HepG2 (cell line): ENCODE results near the gene CCDC73. TPM values are rescaled to one million over a fixed set of nuclear protein-coding genes. Genes with fewer than 3 reads are reported as not detected.

Experiments used
- ARNT2 ChIP-seq: sonication (generic); formaldehyde crosslinking; IDR thresholded peaks from 2 replicates; pipeline ENCODE4 v1.8.0; 2022; ENCODE audit warnings: mild to moderate bottlenecking, low read depth, missing genetic modification reagents, moderate library complexity
- ELF3 ChIP-seq: IDR thresholded peaks from 2 replicates; pipeline ENCODE4 v1.6.1; 2016; ENCODE audit warnings: missing genetic modification reagents, missing compliant biosample characterization
- GPN1 ChIP-seq: sonication (generic); formaldehyde crosslinking; IDR thresholded peaks from 2 replicates; pipeline ENCODE4 v1.5.1; 2020; ENCODE audit warnings: missing genetic modification reagents, borderline replicate concordance
- HMG20A ChIP-seq: IDR thresholded peaks from 2 replicates; pipeline ENCODE4 v1.6.1; 2016; ENCODE audit warnings: borderline replicate concordance
- MAFK ChIP-seq, 2 experiments: IDR thresholded peaks in 1 of 2; conservative IDR thresholded peaks in 1 of 2; 2 replicates each; pipeline ENCODE4 v1.6.1; 2011; ENCODE audit warnings: improper control_type of control experiment in 2 of 2, low read length in 2 of 2
- MAZ ChIP-seq, 2 experiments: sonication (generic) in 1 of 2; formaldehyde crosslinking in 1 of 2; IDR thresholded peaks; 2 replicates each; pipeline versions ENCODE4 v1.5.0 to v1.6.1; 2012 to 2020; ENCODE audit warnings: low read depth in 2 of 2, mild to moderate bottlenecking in 2 of 2, borderline replicate concordance in 1 of 2, improper control_type of control experiment in 1 of 2, low read length in 1 of 2, missing genetic modification reagents in 1 of 2, moderate library complexity in 1 of 2
- RFX5 ChIP-seq: IDR thresholded peaks from 2 replicates; pipeline ENCODE4 v1.6.1; 2011; ENCODE audit warnings: low read depth, low read length, improper control_type of control experiment
- SAFB2 ChIP-seq: sonication (generic); formaldehyde crosslinking; IDR thresholded peaks from 2 replicates; pipeline ENCODE4 v1.5.1; 2020; ENCODE audit warnings: missing genetic modification reagents, low read depth, mild to moderate bottlenecking, borderline replicate concordance
- SMAD3 ChIP-seq: sonication (generic); formaldehyde crosslinking; IDR thresholded peaks from 2 replicates; pipeline ENCODE4 v1.4.0; 2020; ENCODE audit warnings: missing genetic modification reagents
- TOE1 ChIP-seq: sonication (generic); formaldehyde crosslinking; IDR thresholded peaks from 2 replicates; pipeline ENCODE4 v1.4.0; 2020; ENCODE audit warnings: mild to moderate bottlenecking, missing genetic modification reagents
- ZBTB8A ChIP-seq: sonication (generic); formaldehyde crosslinking; IDR thresholded peaks from 2 replicates; pipeline ENCODE4 v1.4.0; 2020; ENCODE audit warnings: mild to moderate bottlenecking, low read depth, missing genetic modification reagents, borderline replicate concordance
- ZFAT ChIP-seq: sonication (generic); formaldehyde crosslinking; conservative IDR thresholded peaks from 2 replicates; pipeline ENCODE4 v1.8.1; 2023; ENCODE audit warnings: missing genetic modification reagents, inconsistent platforms
- ZFX ChIP-seq: sonication (generic); formaldehyde crosslinking; IDR thresholded peaks from 2 replicates; pipeline ENCODE4 v1.4.0; 2020; ENCODE audit warnings: mild to moderate bottlenecking, low read depth, missing genetic modification reagents, moderate library complexity
- ZKSCAN1 ChIP-seq: fragments of 150-350 bp; IDR thresholded peaks from 2 replicates; pipeline ENCODE4 v1.6.1; 2014; ENCODE audit warnings: low read length
- ZNF234 ChIP-seq: sonication (generic); formaldehyde crosslinking; conservative IDR thresholded peaks from 2 replicates; pipeline ENCODE4 v1.5.1; 2020; ENCODE audit warnings: mild to moderate bottlenecking, missing genetic modification reagents
- ZNF329 ChIP-seq: sonication (generic); formaldehyde crosslinking; IDR thresholded peaks from 2 replicates; pipeline ENCODE4 v1.9.0; 2021; ENCODE audit warnings: low read depth, mild to moderate bottlenecking, missing genetic modification reagents
- ZNF335 ChIP-seq: sonication (generic); formaldehyde crosslinking; IDR thresholded peaks from 2 replicates; pipeline ENCODE4 v1.4.0; 2020; ENCODE audit warnings: missing genetic modification reagents
- ZNF562 ChIP-seq: sonication (generic); formaldehyde crosslinking; IDR thresholded peaks from 2 replicates; pipeline ENCODE4 v1.8.0; 2022; ENCODE audit warnings: missing genetic modification reagents, borderline replicate concordance
- ZSCAN12 ChIP-seq: sonication (generic); formaldehyde crosslinking; IDR thresholded peaks from 2 replicates; pipeline ENCODE4 v1.9.0; 2021; ENCODE audit warnings: mild to moderate bottlenecking, missing genetic modification reagents
- polyA plus RNA-seq, 8 experiments: library from polyadenylated mRNA; depleted of rRNA in 3 of 8; stranded (reverse) in 7 of 8; unstranded in 1 of 8; fragments of >200 nt; fragmentation: Illumina TruSeq in 4 of 8; extraction: Trizol in 4 of 8; gene quantifications; 2 replicates each; pipeline versions ENCODE4 v1.2.1 to v1.2.3, GENCODE V29; 2011 to 2016; ENCODE audit warnings: low read depth in 4 of 8, missing spikeins in 1 of 8, mixed read lengths in 1 of 8; ENCODE audit not compliant: insufficient read depth in 1 of 8
- total RNA-seq, 5 experiments: library from RNA; depleted of rRNA; stranded (reverse); fragments of >200 nt; fragmentation: Illumina TruSeq; extraction: Trizol; gene quantifications; 2 replicates each; pipeline ENCODE4 v1.2.3, GENCODE V29; 2016; ENCODE audit warnings: low read depth in 1 of 5
- TF ChIP-seq, protein P1 (sequence below): sonication (generic); formaldehyde crosslinking; IDR thresholded peaks from 2 replicates; pipeline ENCODE4 v1.4.0; 2020; ENCODE audit warnings: mild to moderate bottlenecking, missing genetic modification reagents
- TF ChIP-seq, protein P2 (sequence below): sonication (generic); formaldehyde crosslinking; IDR thresholded peaks from 2 replicates; pipeline ENCODE4 v1.5.1; 2020; ENCODE audit warnings: missing genetic modification reagents, mild to moderate bottlenecking, borderline replicate concordance
- TF ChIP-seq, protein P3 (sequence below): IDR thresholded peaks from 2 replicates; pipeline ENCODE4 v1.6.1; 2016
- TF ChIP-seq, protein P4 (sequence below): sonication (generic); formaldehyde crosslinking; IDR thresholded peaks from 2 replicates; pipeline ENCODE4 v1.4.0; 2020; ENCODE audit warnings: missing genetic modification reagents
- TF ChIP-seq, protein P5 (sequence below): sonication (generic); formaldehyde crosslinking; IDR thresholded peaks from 2 replicates; pipeline ENCODE4 v1.4.0; 2020; ENCODE audit warnings: missing genetic modification reagents
- TF ChIP-seq, protein P6 (sequence below): sonication (generic); formaldehyde crosslinking; IDR thresholded peaks from 2 replicates; pipeline ENCODE4 v1.4.0; 2020; ENCODE audit warnings: missing genetic modification reagents, mild to moderate bottlenecking, borderline replicate concordance

CCDC73 gene
- total and polyA plus RNA-seq, 2 of the 13 experiments (the other 11 are each of a cell fraction or from before 2014, with no cell fraction given): 0.01 to 0.11 TPM

DNA sequence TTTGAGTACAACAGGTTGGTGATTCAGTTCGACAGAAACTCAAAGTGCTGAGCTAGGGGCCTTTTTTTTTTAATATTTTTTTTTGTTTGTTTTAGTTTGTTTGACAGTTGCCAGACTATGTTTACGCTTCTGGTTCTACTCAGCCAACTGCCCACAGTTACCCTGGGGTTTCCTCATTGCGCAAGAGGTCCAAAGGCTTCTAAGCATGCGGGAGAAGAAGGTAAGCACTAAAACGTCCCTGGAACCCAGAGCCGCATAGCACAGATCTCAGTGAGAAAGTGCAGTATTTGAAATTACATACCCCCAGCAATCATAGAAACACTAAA is 35.9 kb upstream of the CCDC73 start (continued):
- peak; percentile 96 for TF ChIP-seq ELF3 (CRISPR knock-in tag)
- no peak for TF ChIP-seq RFX5
- no peak for TF ChIP-seq TOE1 (CRISPR knock-in tag)
- TF ChIP-seq, protein P1, sequence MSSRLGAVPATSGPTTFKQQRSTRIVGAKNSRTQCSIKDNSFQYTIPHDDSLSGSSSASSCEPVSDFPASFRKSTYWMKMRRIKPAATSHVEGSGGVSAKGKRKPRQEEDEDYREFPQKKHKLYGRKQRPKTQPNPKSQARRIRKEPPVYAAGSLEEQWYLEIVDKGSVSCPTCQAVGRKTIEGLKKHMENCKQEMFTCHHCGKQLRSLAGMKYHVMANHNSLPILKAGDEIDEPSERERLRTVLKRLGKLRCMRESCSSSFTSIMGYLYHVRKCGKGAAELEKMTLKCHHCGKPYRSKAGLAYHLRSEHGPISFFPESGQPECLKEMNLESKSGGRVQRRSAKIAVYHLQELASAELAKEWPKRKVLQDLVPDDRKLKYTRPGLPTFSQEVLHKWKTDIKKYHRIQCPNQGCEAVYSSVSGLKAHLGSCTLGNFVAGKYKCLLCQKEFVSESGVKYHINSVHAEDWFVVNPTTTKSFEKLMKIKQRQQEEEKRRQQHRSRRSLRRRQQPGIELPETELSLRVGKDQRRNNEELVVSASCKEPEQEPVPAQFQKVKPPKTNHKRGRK (CRISPR knock-in tag): no peak
- no peak for TF ChIP-seq ZKSCAN1
- TF ChIP-seq ZFAT (CRISPR knock-in tag): no peak
- TF ChIP-seq ZNF234 (CRISPR knock-in tag): no peak
- TF ChIP-seq, protein P2, sequence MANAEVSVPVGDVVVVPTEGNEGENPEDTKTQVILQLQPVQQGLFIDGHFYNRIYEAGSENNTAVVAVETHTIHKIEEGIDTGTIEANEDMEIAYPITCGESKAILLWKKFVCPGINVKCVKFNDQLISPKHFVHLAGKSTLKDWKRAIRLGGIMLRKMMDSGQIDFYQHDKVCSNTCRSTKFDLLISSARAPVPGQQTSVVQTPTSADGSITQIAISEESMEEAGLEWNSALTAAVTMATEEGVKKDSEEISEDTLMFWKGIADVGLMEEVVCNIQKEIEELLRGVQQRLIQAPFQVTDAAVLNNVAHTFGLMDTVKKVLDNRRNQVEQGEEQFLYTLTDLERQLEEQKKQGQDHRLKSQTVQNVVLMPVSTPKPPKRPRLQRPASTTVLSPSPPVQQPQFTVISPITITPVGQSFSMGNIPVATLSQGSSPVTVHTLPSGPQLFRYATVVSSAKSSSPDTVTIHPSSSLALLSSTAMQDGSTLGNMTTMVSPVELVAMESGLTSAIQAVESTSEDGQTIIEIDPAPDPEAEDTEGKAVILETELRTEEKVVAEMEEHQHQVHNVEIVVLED (CRISPR knock-in tag): no peak
- peak; percentile 19 to 52; a peak in 2 of 4 replicates for TF ChIP-seq MAFK (conservative IDR thresholded peaks at IDR 0.05 in 1 of 2, IDR thresholded peaks at IDR 0.05 in 1 of 2; ENCODE audit: low read length in 2 of 2)
- TF ChIP-seq MAZ (IDR thresholded peaks at IDR 0.05; ENCODE audit: borderline replicate concordance, low read depth, low read length): no peak
- no peak for TF ChIP-seq MAZ (CRISPR knock-in tag; IDR thresholded peaks at IDR 0.05; ENCODE audit: low read depth)
- TF ChIP-seq, protein P3, sequence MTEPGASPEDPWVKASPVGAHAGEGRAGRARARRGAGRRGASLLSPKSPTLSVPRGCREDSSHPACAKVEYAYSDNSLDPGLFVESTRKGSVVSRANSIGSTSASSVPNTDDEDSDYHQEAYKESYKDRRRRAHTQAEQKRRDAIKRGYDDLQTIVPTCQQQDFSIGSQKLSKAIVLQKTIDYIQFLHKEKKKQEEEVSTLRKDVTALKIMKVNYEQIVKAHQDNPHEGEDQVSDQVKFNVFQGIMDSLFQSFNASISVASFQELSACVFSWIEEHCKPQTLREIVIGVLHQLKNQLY (CRISPR knock-in tag): no peak
- TF ChIP-seq HMG20A: peak; percentile 58; the same call in 1 of the 2 replicates
- TF ChIP-seq ZBTB8A (CRISPR knock-in tag): no peak
- 0 out of 2 replicates have a peak, but pooled peaks have one; percentile 37 for TF ChIP-seq ZNF335
- TF ChIP-seq, protein P4, sequence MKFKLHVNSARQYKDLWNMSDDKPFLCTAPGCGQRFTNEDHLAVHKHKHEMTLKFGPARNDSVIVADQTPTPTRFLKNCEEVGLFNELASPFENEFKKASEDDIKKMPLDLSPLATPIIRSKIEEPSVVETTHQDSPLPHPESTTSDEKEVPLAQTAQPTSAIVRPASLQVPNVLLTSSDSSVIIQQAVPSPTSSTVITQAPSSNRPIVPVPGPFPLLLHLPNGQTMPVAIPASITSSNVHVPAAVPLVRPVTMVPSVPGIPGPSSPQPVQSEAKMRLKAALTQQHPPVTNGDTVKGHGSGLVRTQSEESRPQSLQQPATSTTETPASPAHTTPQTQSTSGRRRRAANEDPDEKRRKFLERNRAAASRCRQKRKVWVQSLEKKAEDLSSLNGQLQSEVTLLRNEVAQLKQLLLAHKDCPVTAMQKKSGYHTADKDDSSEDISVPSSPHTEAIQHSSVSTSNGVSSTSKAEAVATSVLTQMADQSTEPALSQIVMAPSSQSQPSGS (CRISPR knock-in tag): no peak
- TF ChIP-seq GPN1 (CRISPR knock-in tag): no peak
- TF ChIP-seq ARNT2 (CRISPR knock-in tag): no peak
- TF ChIP-seq, protein P5, sequence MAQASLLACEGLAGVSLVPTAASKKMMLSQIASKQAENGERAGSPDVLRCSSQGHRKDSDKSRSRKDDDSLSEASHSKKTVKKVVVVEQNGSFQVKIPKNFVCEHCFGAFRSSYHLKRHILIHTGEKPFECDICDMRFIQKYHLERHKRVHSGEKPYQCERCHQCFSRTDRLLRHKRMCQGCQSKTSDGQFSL (CRISPR knock-in tag): no peak
- TF ChIP-seq, protein P6, sequence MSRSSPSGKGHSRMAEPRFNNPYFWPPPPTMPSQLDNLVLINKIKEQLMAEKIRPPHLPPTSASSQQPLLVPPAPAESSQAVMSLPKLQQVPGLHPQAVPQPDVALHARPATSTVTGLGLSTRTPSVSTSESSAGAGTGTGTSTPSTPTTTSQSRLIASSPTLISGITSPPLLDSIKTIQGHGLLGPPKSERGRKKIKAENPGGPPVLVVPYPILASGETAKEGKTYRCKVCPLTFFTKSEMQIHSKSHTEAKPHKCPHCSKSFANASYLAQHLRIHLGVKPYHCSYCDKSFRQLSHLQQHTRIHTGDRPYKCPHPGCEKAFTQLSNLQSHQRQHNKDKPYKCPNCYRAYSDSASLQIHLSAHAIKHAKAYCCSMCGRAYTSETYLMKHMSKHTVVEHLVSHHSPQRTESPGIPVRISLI (CRISPR knock-in tag): no peak
- no peak for TF ChIP-seq ZFX (CRISPR knock-in tag)
- TF ChIP-seq SMAD3 (CRISPR knock-in tag): no peak
- TF ChIP-seq SAFB2 (CRISPR knock-in tag): no peak
- no peak for TF ChIP-seq ZNF562 (CRISPR knock-in tag)
- no peak for TF ChIP-seq ZNF329
- no peak for TF ChIP-seq ZSCAN12 (CRISPR knock-in tag)
